ENCODE measurements around the gene LNPEP. TPM values are rescaled to one million over a fixed set of nuclear protein-coding genes. Genes with fewer than 3 reads are reported as not detected.

LNPEP gene
- total and polyA plus RNA-seq, 10 of the 15 experiments (the other 5 are each of a cell fraction or from before 2014, with no cell fraction given): 5.6 to 54.9 (median 25.0) TPM

- no peak for TF ChIP-seq CUX1 (IDR thresholded peaks at IDR 0.05; ENCODE audit: insufficient replicate concordance, low read depth, low read length)
Observed at GRCh38 chr5:97065475-97065874, 129.6 kb downstream of the LNPEP start (continued).

GRCh38 chr5:97067296-97067850, 131.5 kb downstream of the LNPEP start:
- no peaks in the 10 kb centered on the region for H3K27me3 ChIP-seq (replicated peaks in 1 of 2; ENCODE audit: control insufficient read depth in 2 of 2, insufficient read depth in 2 of 2, low read length in 1 of 2)
- SMC1A ChIA-PET (ENCODE audit: uncharacterized antibody, unreplicated experiment): no interaction called here
- no peak for FAIRE-seq
- WGBS (ENCODE audit: insufficient coverage, insufficient replicate concordance, low lambda C conversion rate, missing lambda C conversion rate): 65% methylated on average over 4 of the region's 4 CpGs
- H3K9me3 ChIP-seq (replicated peaks; ENCODE audit: control insufficient read depth, insufficient read depth, low read length): no peaks in the 10 kb centered on the region
- BruUV-seq (replicated peaks): no TSS peak
- RAD21 ChIA-PET (ENCODE audit: unreplicated experiment): interaction anchor here (0.6 to 1.5 kb wide), 2 partner anchors 74 to 198 kb away, joined by 3 read pairs; no protein-coding TSS in a partner anchor
- no peak overlapping the region for H3K9ac ChIP-seq (ENCODE audit: control insufficient read depth, insufficient read depth, low read length)
- no peak overlapping the region for H3K4me2 ChIP-seq (ENCODE audit: control insufficient read depth, insufficient read depth)
- no peaks in the 10 kb centered on the region for H3K36me3 ChIP-seq (ENCODE audit: control insufficient read depth in 2 of 2, insufficient read depth in 2 of 2, low read length in 1 of 2)
- H3K79me2 ChIP-seq (ENCODE audit: control insufficient read depth, insufficient read depth, low read length): no peaks in the 10 kb centered on the region
- ATAC-seq: no peak
- intact Hi-C loops (cut with micrococcal nuclease; ENCODE audit: unreplicated experiment) (no loop called here), in situ Hi-C loops (cut with MboI) (no loop called here)
- no peaks in the 10 kb centered on the region for H3K4me1 ChIP-seq (ENCODE audit: control insufficient read depth, insufficient read depth, low read length)
- no peak overlapping the region for H2AFZ ChIP-seq (ENCODE audit: control insufficient read depth, low read depth, low read length)
- no peaks in the 10 kb centered on the region for H4K20me1 ChIP-seq (ENCODE audit: control insufficient read depth, insufficient read depth)
- POLR2A ChIA-PET: no interaction called here
- H3K4me3 ChIP-seq: no peak overlapping the region
- CTCF ChIA-PET: interaction anchor here (1.0 kb wide), 1 partner anchor 74 kb away, joined by 3 read pairs; no protein-coding TSS in a partner anchor
- no peak for DNase-seq (ENCODE audit: low read depth, low spot score)
- H3K27ac ChIP-seq (ENCODE audit: control insufficient read depth, insufficient read depth): no peak overlapping the region
- no peak for TF ChIP-seq PAX5 (IDR thresholded peaks at IDR 0.05; ENCODE audit: borderline replicate concordance, low read depth, low read length)
- no peak for TF ChIP-seq CEBPZ (IDR thresholded peaks at IDR 0.05; ENCODE audit: low read depth, low read length)
- TF ChIP-seq BHLHE40 (IDR thresholded peaks at IDR 0.05; ENCODE audit: borderline replicate concordance in 1 of 2, low read depth in 2 of 2, low read length in 1 of 2): no peak
- no peak for TF ChIP-seq BCL11A (IDR thresholded peaks at IDR 0.05; ENCODE audit: low read depth, low read length)
- no peak for TF ChIP-seq ATF3 (IDR thresholded peaks at IDR 0.05; ENCODE audit: borderline replicate concordance, extremely low read depth, low read depth, low read length)
- no peak for TF ChIP-seq POLR2AphosphoS2 (IDR thresholded peaks at IDR 0.05; ENCODE audit: low read depth, low read length)
- no peak for TF ChIP-seq GABPA (IDR thresholded peaks at IDR 0.05; ENCODE audit: low read depth)
- TF ChIP-seq NR2C2 (IDR thresholded peaks at IDR 0.05; ENCODE audit: borderline replicate concordance, control insufficient read depth, insufficient read length, low read depth): no peak

Data from GM12878 (cell line).